Measurements from ENCODE around the gene SAG.

DNA sequence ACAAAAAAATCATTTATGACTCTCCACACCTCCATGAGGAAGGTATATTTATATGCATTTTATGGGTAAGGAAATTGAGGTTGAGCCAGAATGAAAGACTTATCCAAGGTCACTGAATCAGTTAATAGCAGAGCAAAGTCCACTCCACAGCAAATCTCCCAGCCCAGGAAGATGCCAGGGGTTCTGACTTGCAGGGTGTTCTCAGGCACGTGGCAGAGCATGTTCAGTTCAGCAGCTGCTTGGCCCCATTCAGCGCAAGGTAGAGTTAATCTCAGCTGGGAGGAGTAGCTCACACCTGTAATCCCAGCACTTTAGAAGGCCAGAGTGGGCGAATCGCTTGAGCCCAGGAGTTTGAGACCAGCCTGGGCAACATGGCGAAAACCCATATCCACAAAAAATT, 28.9 kb downstream of the SAG start:
- TF ChIP-seq CTCF (IDR thresholded peaks at IDR 0.05) (no peak), ZFX (IDR thresholded peaks at IDR 0.05; ENCODE audit: borderline replicate concordance) (no peak)

All from 22Rv1 (cell line).